IPS-18a (cell line): ENCODE results near the gene SLC7A4.
A peak's percentile ranks its signal among the peaks of the same experiment; 100 is the strongest.

ENCODE experiments used
- H3K27ac ChIP-seq: one replicate; pipeline ENCODE4 v1.5.1; 2013; ENCODE audit warnings: low read length
- H3K27me3 ChIP-seq: one replicate; pipeline ENCODE4 v1.6.1; 2013; ENCODE audit warnings: mild to moderate bottlenecking, low read length; ENCODE audit not compliant: control insufficient read depth, insufficient read depth
- H3K36me3 ChIP-seq: one replicate; pipeline ENCODE4 v1.6.1; 2013; ENCODE audit warnings: low read depth, low read length; ENCODE audit not compliant: control insufficient read depth
- H3K4me1 ChIP-seq: one replicate; pipeline ENCODE4 v1.6.1; 2013; ENCODE audit warnings: low read depth, low read length; ENCODE audit not compliant: control insufficient read depth
- H3K4me3 ChIP-seq: one replicate; pipeline ENCODE4 v1.5.1; 2013; ENCODE audit warnings: low read length
- H3K9ac ChIP-seq: one replicate; pipeline ENCODE4 v1.6.1; 2013; ENCODE audit warnings: mild to moderate bottlenecking, low read length, moderate library complexity
- H3K9me3 ChIP-seq: one replicate; pipeline ENCODE4 v1.6.1; 2013; ENCODE audit warnings: low read depth, low read length; ENCODE audit not compliant: control insufficient read depth

The SLC7A4 gene, protein sequence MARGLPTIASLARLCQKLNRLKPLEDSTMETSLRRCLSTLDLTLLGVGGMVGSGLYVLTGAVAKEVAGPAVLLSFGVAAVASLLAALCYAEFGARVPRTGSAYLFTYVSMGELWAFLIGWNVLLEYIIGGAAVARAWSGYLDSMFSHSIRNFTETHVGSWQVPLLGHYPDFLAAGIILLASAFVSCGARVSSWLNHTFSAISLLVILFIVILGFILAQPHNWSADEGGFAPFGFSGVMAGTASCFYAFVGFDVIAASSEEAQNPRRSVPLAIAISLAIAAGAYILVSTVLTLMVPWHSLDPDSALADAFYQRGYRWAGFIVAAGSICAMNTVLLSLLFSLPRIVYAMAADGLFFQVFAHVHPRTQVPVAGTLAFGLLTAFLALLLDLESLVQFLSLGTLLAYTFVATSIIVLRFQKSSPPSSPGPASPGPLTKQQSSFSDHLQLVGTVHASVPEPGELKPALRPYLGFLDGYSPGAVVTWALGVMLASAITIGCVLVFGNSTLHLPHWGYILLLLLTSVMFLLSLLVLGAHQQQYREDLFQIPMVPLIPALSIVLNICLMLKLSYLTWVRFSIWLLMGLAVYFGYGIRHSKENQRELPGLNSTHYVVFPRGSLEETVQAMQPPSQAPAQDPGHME

DNA sequence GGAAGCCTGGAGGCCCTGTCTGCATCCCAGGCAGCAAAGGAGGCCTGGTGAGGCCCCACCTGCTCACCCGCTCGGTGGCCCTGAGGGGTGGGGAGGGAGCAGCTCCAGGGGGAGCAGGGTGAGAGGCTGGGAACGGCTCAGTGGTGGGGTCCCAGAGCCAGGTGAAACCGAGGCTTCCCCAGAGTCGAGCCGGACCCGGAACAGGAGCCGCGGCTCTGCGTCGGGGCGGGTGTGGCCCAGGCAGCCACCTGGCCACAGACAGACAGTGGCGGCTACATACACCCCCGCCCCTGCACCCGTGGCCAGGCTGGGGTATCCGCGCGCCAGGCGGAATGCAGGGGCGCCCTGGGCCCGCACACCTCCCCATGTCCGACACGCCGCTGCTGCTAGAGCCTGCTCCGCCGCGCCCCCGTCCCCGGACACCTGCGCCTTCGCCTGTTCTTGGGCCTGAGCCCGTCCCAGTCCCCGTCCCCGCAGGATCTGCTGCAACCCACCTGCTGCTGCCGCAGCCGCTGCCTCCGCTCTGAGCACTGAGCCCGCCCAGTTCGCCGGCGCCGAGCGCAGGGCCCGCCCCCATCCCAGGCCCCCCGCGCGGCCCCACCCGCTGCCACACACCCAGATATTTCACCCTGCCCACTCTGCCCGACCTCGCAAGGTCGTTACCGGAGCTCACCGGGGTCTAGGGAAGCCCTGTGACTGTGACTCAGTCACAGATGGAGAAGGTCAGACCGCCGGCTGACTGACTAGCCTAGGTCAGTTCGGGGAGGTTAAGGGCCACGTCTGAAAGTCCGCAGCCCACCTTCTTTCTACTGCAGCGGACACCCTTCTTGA, at the start of gene SLC7A4:
Gene SLC7A4, minus strand, starts transcription at position 525 of the 831 bp plus-strand sequence. CDS start 749 bp downstream, outside the sequence.
- no peak within 1 kb of the TSS for H3K9ac ChIP-seq
- peak within 1 kb of the TSS; percentile 59 for H3K4me3 ChIP-seq
- H3K9me3 ChIP-seq: no peaks in the 10 kb centered on the region
- H3K27me3 ChIP-seq: peaks cover 39% of the 10 kb centered on the region
- H3K27ac ChIP-seq: no peak within 1 kb of the TSS
- no peaks in the 10 kb centered on the region for H3K4me1 ChIP-seq
- no peaks in the 10 kb centered on the region for H3K36me3 ChIP-seq

- no peak overlapping the region for H3K27ac ChIP-seq
- no peaks in the 10 kb centered on the region for H3K27me3 ChIP-seq
- no peaks in the 10 kb centered on the region for H3K36me3 ChIP-seq
- H3K4me3 ChIP-seq: no peak overlapping the region
- no peaks in the 10 kb centered on the region for H3K9me3 ChIP-seq
- no peak overlapping the region for H3K9ac ChIP-seq
- H3K4me1 ChIP-seq: no peaks in the 10 kb centered on the region
Measured at GRCh38 chr22:21080435-21081137, 48.2 kb upstream of the SLC7A4 start.

DNA sequence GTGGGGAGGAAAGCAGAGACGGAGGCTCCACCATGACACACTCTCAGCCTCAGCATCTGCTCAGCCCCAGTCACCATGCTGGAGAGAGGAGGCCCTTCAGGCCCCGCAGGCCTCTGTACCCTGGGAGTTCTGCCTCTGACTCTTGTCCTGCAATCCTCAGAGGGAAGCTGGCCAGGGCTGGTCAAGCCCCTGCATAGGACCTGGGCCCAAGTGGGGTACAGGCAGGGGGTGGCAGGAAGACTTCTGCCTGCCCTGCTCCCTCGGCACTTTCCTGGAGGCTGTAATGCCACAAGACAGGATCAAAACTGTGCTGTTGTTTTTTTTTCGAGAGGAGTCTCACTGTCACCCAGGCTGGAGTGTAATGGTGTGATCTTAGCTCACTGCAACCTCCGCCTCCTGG, 47.1 kb upstream of the SLC7A4 start:
- no peak overlapping the region for H3K27ac ChIP-seq
- H3K36me3 ChIP-seq: no peaks in the 10 kb centered on the region

DNA sequence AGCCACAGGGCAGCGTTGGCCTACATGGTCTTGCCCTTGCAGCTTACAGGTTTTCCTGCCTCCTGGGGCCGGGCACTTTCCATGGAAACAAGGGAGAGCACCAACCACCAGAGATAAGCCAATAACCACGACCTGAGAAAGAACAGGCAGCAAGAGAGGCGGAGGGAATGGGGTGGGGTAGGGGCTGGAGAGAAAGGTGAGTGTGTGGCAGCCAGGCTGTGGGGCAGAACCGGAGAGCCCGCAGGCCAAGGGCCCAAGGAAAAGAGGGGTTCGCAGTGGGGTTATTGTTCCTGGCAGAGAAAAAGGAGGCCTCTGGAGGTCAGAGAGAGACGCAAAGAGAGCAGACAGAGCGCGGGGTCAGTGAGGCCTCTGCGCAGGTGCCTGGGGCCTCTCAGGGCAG, 46.6 kb upstream of the SLC7A4 start:
- no peaks in the 10 kb centered on the region for H3K9me3 ChIP-seq
- H3K9ac ChIP-seq: no peak overlapping the region
- no peak overlapping the region for H3K4me3 ChIP-seq
- no peaks in the 10 kb centered on the region for H3K27me3 ChIP-seq
- H3K27ac ChIP-seq: no peak overlapping the region
- H3K4me1 ChIP-seq: no peaks in the 10 kb centered on the region
- no peaks in the 10 kb centered on the region for H3K36me3 ChIP-seq

More for the DNA sequence above, 47.1 kb upstream of the SLC7A4 start:
- Histone ChIP-seq H3K4me3 (no peak overlapping the region), H3K27me3 (no peaks in the 10 kb centered on the region), H3K9me3 (no peaks in the 10 kb centered on the region), H3K9ac (no peak overlapping the region), H3K4me1 (no peaks in the 10 kb centered on the region)

GRCh38 chr22:21077884-21078508, 45.6 kb upstream of the SLC7A4 start:
- Histone ChIP-seq H3K4me3 (no peak overlapping the region), H3K27ac (no peak overlapping the region), H3K9ac (no peak overlapping the region)

GRCh38 chr22:21076912-21077625, 44.7 kb upstream of the SLC7A4 start:
- Histone ChIP-seq H3K9ac (no peak overlapping the region), H3K36me3 (no peaks in the 10 kb centered on the region), H3K27ac (no peak overlapping the region), H3K4me1 (no peaks in the 10 kb centered on the region), H3K9me3 (no peaks in the 10 kb centered on the region), H3K4me3 (no peak overlapping the region), H3K27me3 (no peaks in the 10 kb centered on the region)

More at GRCh38 chr22:21077884-21078508, 45.6 kb upstream of the SLC7A4 start:
- H3K27me3 ChIP-seq: no peaks in the 10 kb centered on the region
- H3K9me3 ChIP-seq: no peaks in the 10 kb centered on the region
- no peaks in the 10 kb centered on the region for H3K4me1 ChIP-seq
- no peaks in the 10 kb centered on the region for H3K36me3 ChIP-seq

- H3K4me1 ChIP-seq: no peaks in the 10 kb centered on the region
Measured at GRCh38 chr22:21075516-21076138, 43.3 kb upstream of the SLC7A4 start.

DNA sequence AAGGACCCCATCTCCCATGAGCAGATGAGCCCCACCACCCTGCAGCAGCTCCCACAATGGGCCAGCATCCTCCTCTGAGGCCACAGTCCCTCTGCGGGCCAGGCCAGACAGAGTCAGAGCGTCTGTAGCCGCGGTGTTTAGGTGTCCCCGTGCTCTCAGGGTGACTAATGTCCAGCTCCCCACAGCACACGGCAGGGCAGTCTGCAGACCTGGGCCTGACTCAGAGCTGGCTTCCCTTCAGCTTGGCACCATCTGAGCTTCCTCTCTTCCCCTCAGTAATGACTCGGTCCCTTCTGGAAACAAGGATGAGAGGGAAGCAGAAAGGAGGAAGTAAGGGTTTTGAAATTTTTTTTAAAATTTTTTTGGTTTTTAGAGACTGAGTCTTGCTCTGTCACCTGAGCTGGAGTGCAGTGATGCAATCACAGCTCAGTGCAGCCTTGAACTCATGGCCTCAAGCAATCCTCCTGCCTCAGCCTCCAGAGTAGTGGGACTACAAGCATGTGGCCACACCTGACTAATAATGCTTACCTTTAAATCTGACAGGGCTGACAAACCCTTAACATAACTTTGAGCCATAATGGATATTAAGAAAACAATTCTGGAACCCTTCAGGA, 41.8 kb upstream of the SLC7A4 start:
- Histone ChIP-seq H3K4me1 (no peaks in the 10 kb centered on the region), H3K27me3 (no peaks in the 10 kb centered on the region), H3K4me3 (no peak overlapping the region), H3K27ac (no peak overlapping the region), H3K9me3 (no peaks in the 10 kb centered on the region), H3K36me3 (no peaks in the 10 kb centered on the region), H3K9ac (no peak overlapping the region)

More at GRCh38 chr22:21075516-21076138, 43.3 kb upstream of the SLC7A4 start:
- no peaks in the 10 kb centered on the region for H3K36me3 ChIP-seq
- H3K9me3 ChIP-seq: no peaks in the 10 kb centered on the region
- H3K4me3 ChIP-seq: no peak overlapping the region
- no peaks in the 10 kb centered on the region for H3K27me3 ChIP-seq
- H3K9ac ChIP-seq: no peak overlapping the region
- no peak overlapping the region for H3K27ac ChIP-seq

DNA sequence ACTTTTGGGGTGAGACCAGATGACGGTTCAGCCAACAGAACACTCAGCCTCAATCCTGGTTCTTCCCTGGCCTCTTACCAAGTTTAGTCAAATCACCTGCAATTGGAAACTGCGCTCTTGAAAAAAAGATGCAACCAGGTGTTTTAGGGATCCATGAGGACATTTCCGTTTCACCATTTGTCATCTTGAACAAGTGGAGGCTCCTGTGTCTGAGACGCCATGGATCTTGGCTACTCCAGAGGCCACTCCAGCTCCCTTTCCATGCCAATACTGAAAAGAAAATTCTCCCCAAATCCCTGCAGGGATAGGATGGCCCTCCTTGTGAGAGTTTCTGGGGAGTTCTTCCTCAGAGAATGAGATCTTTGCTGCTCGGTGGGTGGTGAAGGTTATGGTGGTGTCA, 41.1 kb upstream of the SLC7A4 start:
- Histone ChIP-seq H3K9ac (no peak overlapping the region), H3K9me3 (no peaks in the 10 kb centered on the region), H3K27ac (no peak overlapping the region), H3K4me3 (no peak overlapping the region), H3K36me3 (no peaks in the 10 kb centered on the region), H3K4me1 (no peaks in the 10 kb centered on the region), H3K27me3 (no peaks in the 10 kb centered on the region)

- Histone ChIP-seq H3K4me3 (no peak overlapping the region), H3K9ac (no peak overlapping the region), H3K9me3 (no peaks in the 10 kb centered on the region), H3K4me1 (no peaks in the 10 kb centered on the region), H3K27ac (no peak overlapping the region), H3K27me3 (no peaks in the 10 kb centered on the region), H3K36me3 (no peaks in the 10 kb centered on the region)
Measured at GRCh38 chr22:21073023-21073422, 40.7 kb upstream of the SLC7A4 start.
